Transverse colon (tissue), 3 donors: ENCODE data around the gene IRAG1.

Source experiments
- POLR2A ChIP-seq: fragments of 450-650 bp; IDR thresholded peaks from one replicate; pipeline ENCODE4 v1.6.1; 2016; ENCODE audit warnings: antibody characterized with exemption, mild to moderate bottlenecking, moderate library complexity
- TF ChIP-seq, protein P1 (sequence below), 5 experiments: fragments of 200-600 bp in 3 of 5; fragments of 450-650 bp in 2 of 5; sonication (generic) in 3 of 5; IDR thresholded peaks; 1 replicate in 2 of 5; 2 replicates in 3 of 5; pipeline ENCODE4 v1.5.1; 2016 to 2017; ENCODE audit warnings: antibody characterized with exemption in 5 of 5, inconsistent platforms in 3 of 5, mild to moderate bottlenecking in 2 of 5, moderate library complexity in 1 of 5

GRCh38 chr11:10674440-10674855 is 19.1 kb downstream of the IRAG1 start:
- TF ChIP-seq, protein P1, sequence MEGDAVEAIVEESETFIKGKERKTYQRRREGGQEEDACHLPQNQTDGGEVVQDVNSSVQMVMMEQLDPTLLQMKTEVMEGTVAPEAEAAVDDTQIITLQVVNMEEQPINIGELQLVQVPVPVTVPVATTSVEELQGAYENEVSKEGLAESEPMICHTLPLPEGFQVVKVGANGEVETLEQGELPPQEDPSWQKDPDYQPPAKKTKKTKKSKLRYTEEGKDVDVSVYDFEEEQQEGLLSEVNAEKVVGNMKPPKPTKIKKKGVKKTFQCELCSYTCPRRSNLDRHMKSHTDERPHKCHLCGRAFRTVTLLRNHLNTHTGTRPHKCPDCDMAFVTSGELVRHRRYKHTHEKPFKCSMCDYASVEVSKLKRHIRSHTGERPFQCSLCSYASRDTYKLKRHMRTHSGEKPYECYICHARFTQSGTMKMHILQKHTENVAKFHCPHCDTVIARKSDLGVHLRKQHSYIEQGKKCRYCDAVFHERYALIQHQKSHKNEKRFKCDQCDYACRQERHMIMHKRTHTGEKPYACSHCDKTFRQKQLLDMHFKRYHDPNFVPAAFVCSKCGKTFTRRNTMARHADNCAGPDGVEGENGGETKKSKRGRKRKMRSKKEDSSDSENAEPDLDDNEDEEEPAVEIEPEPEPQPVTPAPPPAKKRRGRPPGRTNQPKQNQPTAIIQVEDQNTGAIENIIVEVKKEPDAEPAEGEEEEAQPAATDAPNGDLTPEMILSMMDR (IDR thresholded peaks at IDR 0.05), result no peak
- no peak for TF ChIP-seq POLR2A
